Measurements from ENCODE around the gene GPR62. TPM values are rescaled to one million over a fixed set of nuclear protein-coding genes. Genes with fewer than 3 reads are reported as not detected.

Gene GPR62
- total RNA-seq, 6 experiments from 2014 or later = 0.18 to 0.37 TPM; not detected in 4

GRCh38 chr3:51954105-51954504 is 1.1 kb upstream of the GPR62 start:
- Histone ChIP-seq H3K36me3 (no peaks in the 10 kb centered on the region), H3K9me3 (no peaks in the 10 kb centered on the region), H3K27ac (no peak overlapping the region), H3K4me1 (peaks cover 0 to 14% (median 2%) of the 10 kb centered on the region in 4 donors), H3K27me3 (no peaks in the 10 kb centered on the region), H3K4me3 (no peak overlapping the region)
- ATAC-seq = no peak
- TF ChIP-seq POLR2A (IDR thresholded peaks at IDR 0.05) (no peak), CTCF (IDR thresholded peaks at IDR 0.05) (no peak)
- intact Hi-C loops (cut with DNase I) = no loop called here
- 75% methylated on average over 6 of the region's 6 CpGs for WGBS (ENCODE audit: insufficient coverage, low coverage, low lambda C conversion rate, missing lambda C conversion rate)
- DNase-seq = no peak

- H3K27me3 ChIP-seq = no peaks in the 10 kb centered on the region
- TF ChIP-seq POLR2A (IDR thresholded peaks at IDR 0.05) (no peak), CTCF (IDR thresholded peaks at IDR 0.05) (no peak)
- H3K27ac ChIP-seq = no peak overlapping the region
- WGBS (ENCODE audit: insufficient coverage, low coverage, low lambda C conversion rate, missing lambda C conversion rate) = 15% methylated on average over 1 of the region's 1 CpG
- no peaks in the 10 kb centered on the region for H3K9me3 ChIP-seq
- no peak overlapping the region for H3K4me3 ChIP-seq
- DNase-seq (no peak), ATAC-seq (no peak)
- intact Hi-C loops (cut with DNase I) = no loop called here
- no peaks in the 10 kb centered on the region for H3K36me3 ChIP-seq
- H3K4me1 ChIP-seq = peaks cover 0 to 19% (median 2%) of the 10 kb centered on the region in 4 donors
Measured at GRCh38 chr3:51954713-51955112, 468 bp upstream of the GPR62 start.

- intact Hi-C loops (cut with DNase I) = no loop called here
- Histone ChIP-seq H3K27ac (peak overlapping the region in 2 of 3 donors; percentile 6 to 31), H3K4me1 (peaks cover 0 to 19% (median 2%) of the 10 kb centered on the region in 4 donors), H3K27me3 (no peaks in the 10 kb centered on the region), H3K36me3 (no peaks in the 10 kb centered on the region), H3K4me3 (peak overlapping the region; percentile 22 to 52 (median 41)), H3K9me3 (no peaks in the 10 kb centered on the region)
- WGBS (ENCODE audit: insufficient coverage, low coverage, low lambda C conversion rate, missing lambda C conversion rate) = no CpG with 5 or more reads among the region's 97 CpGs
- ATAC-seq (peak; percentile 77 to 82 (median 79)), DNase-seq (peak in 1 of 3 donors; percentile 57)
- peak in 3 of 4 donors; percentile 19 to 34 (median 33) for TF ChIP-seq CTCF (IDR thresholded peaks at IDR 0.05)
- TF ChIP-seq POLR2A (IDR thresholded peaks at IDR 0.05) = no peak
Measured at GRCh38 chr3:51955893-51956770, 951 bp downstream of the GPR62 start.

GRCh38 chr3:51957520-51958205 is 2.5 kb downstream of the GPR62 start:
- Histone ChIP-seq H3K4me3 (no peak overlapping the region), H3K27me3 (no peaks in the 10 kb centered on the region), H3K9me3 (no peaks in the 10 kb centered on the region), H3K36me3 (no peaks in the 10 kb centered on the region), H3K27ac (no peak overlapping the region), H3K4me1 (peaks cover 0 to 19% (median 2%) of the 10 kb centered on the region in 4 donors)
- no peak for DNase-seq
- 100% methylated on average over 1 of the region's 15 CpGs for WGBS (ENCODE audit: insufficient coverage, low coverage, low lambda C conversion rate, missing lambda C conversion rate)
- no peak for TF ChIP-seq POLR2A (IDR thresholded peaks at IDR 0.05)
- no peak for TF ChIP-seq CTCF (IDR thresholded peaks at IDR 0.05)
- intact Hi-C loops (cut with DNase I) = no loop called here
- ATAC-seq = no peak
